HL-60/S4 treated with retinoic acid at 250 ng/mL for 4 days and 3 days (cell line): Measurements from ENCODE around the gene STX12.
"Not testable (repeated sequence)": the region's sequence is repeated elsewhere in the genome, so short reads cannot be mapped to it uniquely, and the experiment has no call there.

Experiments used
- in situ Hi-C: fragments of 300-500 bp; cut with MboI; formaldehyde crosslinking; loops from 2 replicates; pipeline ENCODE4 v1.7.0; 2022; ENCODE audit warnings: low sequenced_read_pairs

STX12 gene

GRCh38 chr1:27774654-27775053, 1.6 kb downstream of the STX12 start:
- in situ Hi-C loops = no loop called here

GRCh38 chr1:27775336-27775735, 2.3 kb downstream of the STX12 start:
- in situ Hi-C loops = not testable (repeated sequence)

GRCh38 chr1:27776276-27776675, 3.3 kb downstream of the STX12 start:
- in situ Hi-C loops = not testable (repeated sequence)

- in situ Hi-C loops = no loop called here
Measured at GRCh38 chr1:27778056-27778455, 5.0 kb downstream of the STX12 start.

GRCh38 chr1:27779122-27779521, 6.1 kb downstream of the STX12 start:
- in situ Hi-C loops = no loop called here

- in situ Hi-C loops = no loop called here
Measured at GRCh38 chr1:27782950-27783349, 9.9 kb downstream of the STX12 start.

- in situ Hi-C loops = no loop called here
Measured at GRCh38 chr1:27784700-27785099, 11.7 kb downstream of the STX12 start.

GRCh38 chr1:27785781-27786455, 12.9 kb downstream of the STX12 start:
- in situ Hi-C loops = no loop called here

- in situ Hi-C loops = no loop called here
Measured at GRCh38 chr1:27787895-27788294, 14.9 kb downstream of the STX12 start.

GRCh38 chr1:27789540-27790041, 16.6 kb downstream of the STX12 start:
- in situ Hi-C loops = no loop called here

- in situ Hi-C loops = not testable (repeated sequence)
Measured at GRCh38 chr1:27790270-27790669, 17.3 kb downstream of the STX12 start.

- in situ Hi-C loops = no loop called here
Measured at GRCh38 chr1:27795601-27796000, 22.6 kb downstream of the STX12 start.

GRCh38 chr1:27804791-27805190, 31.8 kb downstream of the STX12 start:
- in situ Hi-C loops = no loop called here

GRCh38 chr1:27806758-27807157, 33.7 kb downstream of the STX12 start:
- in situ Hi-C loops = no loop called here

GRCh38 chr1:27807385-27807784, 34.4 kb downstream of the STX12 start:
- in situ Hi-C loops = no loop called here

GRCh38 chr1:27808131-27808530, 35.1 kb downstream of the STX12 start:
- in situ Hi-C loops = not testable (repeated sequence)

GRCh38 chr1:27809883-27810282, 36.9 kb downstream of the STX12 start:
- in situ Hi-C loops = no loop called here

- in situ Hi-C loops = no loop called here
Measured at GRCh38 chr1:27811741-27812500, 38.9 kb downstream of the STX12 start.

- in situ Hi-C loops = no loop called here
Measured at GRCh38 chr1:27816921-27817630, 44.1 kb downstream of the STX12 start.

- in situ Hi-C loops = no loop called here
Measured at GRCh38 chr1:27821761-27822315, 48.8 kb downstream of the STX12 start.

- in situ Hi-C loops = no loop called here
Measured at GRCh38 chr1:27823784-27824183, 50.8 kb downstream of the STX12 start.
